SK-N-MC (cell line): Measurements from ENCODE around the gene PIGQ.

Experiments used
- EZH2 ChIP-seq: fragments of 200-600 bp; sonication (generic); IDR thresholded peaks from one replicate; pipeline ENCODE4 v1.6.1; 2017; ENCODE audit warnings: antibody characterized with exemption
- POLR2AphosphoS5 ChIP-seq: IDR thresholded peaks from 2 replicates; pipeline ENCODE4 v1.6.1; 2012; ENCODE audit warnings: mild to moderate bottlenecking, low read depth, low read length, borderline replicate concordance

DNA sequence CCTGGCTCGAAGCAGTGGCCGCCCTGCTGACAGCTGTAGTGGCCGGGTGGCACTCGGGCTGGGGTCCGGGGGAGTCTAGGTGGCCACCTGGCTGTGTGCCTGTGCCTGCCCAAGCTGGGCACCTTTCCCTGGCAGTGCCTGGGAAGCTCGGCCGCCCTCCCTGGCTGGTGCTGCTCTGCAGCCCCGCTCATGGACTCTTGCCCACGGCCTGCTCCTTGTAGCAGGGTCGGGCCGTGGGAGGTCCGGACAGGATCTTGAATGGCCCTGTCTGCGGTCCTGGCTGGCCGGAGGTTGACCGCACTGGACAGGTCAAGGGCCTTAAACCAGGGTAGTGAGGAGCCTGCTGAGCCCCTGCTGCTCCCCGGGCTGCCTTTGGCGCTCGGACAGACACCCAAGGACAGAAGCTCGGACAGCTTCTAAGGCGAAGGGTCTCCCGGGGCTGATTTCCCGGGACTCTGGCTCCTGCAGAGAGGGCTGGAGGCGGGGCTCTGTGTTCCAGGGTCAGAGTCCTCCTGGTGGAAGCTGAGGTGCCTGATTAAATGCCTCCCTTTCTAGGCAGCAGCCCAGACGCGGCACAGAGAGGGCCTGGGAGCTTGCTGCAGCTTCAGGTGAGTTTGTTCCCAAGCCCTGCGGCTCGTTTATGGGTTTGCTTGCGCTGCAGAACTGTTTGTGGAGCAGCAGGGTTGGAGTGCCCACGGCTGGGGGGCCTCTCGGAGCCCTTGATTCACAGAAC is 36.2 kb upstream of the PIGQ start:
- TF ChIP-seq POLR2AphosphoS5 (no peak), EZH2 (no peak)
